ENCODE results near the gene CCDC14. TPM values are rescaled to one million over a fixed set of nuclear protein-coding genes. Genes with fewer than 3 reads are reported as not detected.

CCDC14 gene
- total RNA-seq, 1 donor from 2014 or later: 22.6 TPM

GRCh38 chr3:123949641-123950040, 11.4 kb downstream of the CCDC14 start:
- Histone ChIP-seq H3K4me1 (no peaks in the 10 kb centered on the region), H3K27me3 (no peaks in the 10 kb centered on the region), H3K27ac (no peak overlapping the region), H3K9me3 (no peaks in the 10 kb centered on the region), H3K36me3 (peaks cover 0 to 26% of the 10 kb centered on the region in 2 donors), H3K4me3 (no peak overlapping the region)
- intact Hi-C loops (cut with DNase I): no loop called here
- TF ChIP-seq CTCF (IDR thresholded peaks at IDR 0.05): no peak
- TF ChIP-seq POLR2A (IDR thresholded peaks at IDR 0.05): no peak
- no peak for TF ChIP-seq POLR2AphosphoS5 (IDR thresholded peaks at IDR 0.05; ENCODE audit: insufficient read depth in 1 of 2, low read depth in 1 of 2)
- DNase-seq (ENCODE audit: extremely low spot score in 2 of 2): no peak

- intact Hi-C loops (cut with DNase I): no loop called here
- no peak for DNase-seq (ENCODE audit: extremely low spot score in 2 of 2)
- TF ChIP-seq POLR2AphosphoS5 (IDR thresholded peaks at IDR 0.05; ENCODE audit: insufficient read depth in 1 of 2, low read depth in 1 of 2): no peak
- no peak for TF ChIP-seq CTCF (IDR thresholded peaks at IDR 0.05)
- Histone ChIP-seq H3K36me3 (peaks cover 0 to 29% of the 10 kb centered on the region in 2 donors), H3K9me3 (no peaks in the 10 kb centered on the region), H3K27ac (no peak overlapping the region), H3K4me1 (no peaks in the 10 kb centered on the region), H3K27me3 (no peaks in the 10 kb centered on the region), H3K4me3 (no peak overlapping the region)
These were observed 12.6 kb downstream of the CCDC14 start for GRCh38 chr3:123948449-123948848.

GRCh38 chr3:123947482-123947881, 13.5 kb downstream of the CCDC14 start:
- Histone ChIP-seq H3K4me1 (no peaks in the 10 kb centered on the region), H3K36me3 (peaks cover 0 to 27% of the 10 kb centered on the region in 2 donors), H3K4me3 (no peak overlapping the region), H3K9me3 (no peaks in the 10 kb centered on the region), H3K27ac (no peak overlapping the region), H3K27me3 (no peaks in the 10 kb centered on the region)
- no peak for DNase-seq (ENCODE audit: extremely low spot score in 2 of 2)
- TF ChIP-seq POLR2AphosphoS5 (IDR thresholded peaks at IDR 0.05; ENCODE audit: insufficient read depth in 1 of 2, low read depth in 1 of 2): no peak
- TF ChIP-seq CTCF (IDR thresholded peaks at IDR 0.05): no peak
- TF ChIP-seq POLR2A (IDR thresholded peaks at IDR 0.05): no peak
- intact Hi-C loops (cut with DNase I): no loop called here

GRCh38 chr3:123941542-123941941, 19.5 kb downstream of the CCDC14 start:
- H3K4me3 ChIP-seq: no peak overlapping the region
- H3K27me3 ChIP-seq: no peaks in the 10 kb centered on the region
- H3K36me3 ChIP-seq: peaks cover 0 to 11% of the 10 kb centered on the region in 2 donors
- H3K4me1 ChIP-seq: no peaks in the 10 kb centered on the region
- intact Hi-C loops (cut with DNase I): no loop called here
- no peaks in the 10 kb centered on the region for H3K9me3 ChIP-seq
- DNase-seq (ENCODE audit: extremely low spot score in 2 of 2): no peak
- H3K27ac ChIP-seq: no peak overlapping the region
- TF ChIP-seq CTCF (IDR thresholded peaks at IDR 0.05) (no peak), POLR2A (IDR thresholded peaks at IDR 0.05) (no peak), POLR2AphosphoS5 (IDR thresholded peaks at IDR 0.05; ENCODE audit: insufficient read depth in 1 of 2, low read depth in 1 of 2) (no peak)

- Histone ChIP-seq H3K27ac (no peak overlapping the region), H3K9me3 (no peaks in the 10 kb centered on the region), H3K4me1 (no peaks in the 10 kb centered on the region), H3K36me3 (peaks cover 0 to 11% of the 10 kb centered on the region in 2 donors), H3K4me3 (no peak overlapping the region), H3K27me3 (no peaks in the 10 kb centered on the region)
- DNase-seq (ENCODE audit: extremely low spot score in 2 of 2): no peak
- TF ChIP-seq POLR2A (IDR thresholded peaks at IDR 0.05) (no peak), CTCF (IDR thresholded peaks at IDR 0.05) (no peak), POLR2AphosphoS5 (IDR thresholded peaks at IDR 0.05; ENCODE audit: insufficient read depth in 1 of 2, low read depth in 1 of 2) (no peak)
- intact Hi-C loops (cut with DNase I): no loop called here
These were observed 19.9 kb downstream of the CCDC14 start for GRCh38 chr3:123941121-123941520.

Data from vagina (tissue), 2 donors.